ENCODE results near the gene TMEM171. TPM values are rescaled to one million over a fixed set of nuclear protein-coding genes. Genes with fewer than 3 reads are reported as not detected.

The TMEM171 gene
- 12.7 TPM for polyA plus RNA-seq (2013, experiment 1 of 2; ENCODE audit: insufficient read length)
- polyA plus RNA-seq (2013, experiment 2 of 2; ENCODE audit: insufficient read length) = 13.2 TPM

GRCh38 chr5:73120222-73121118 lies at the start of gene TMEM171:
Gene TMEM171, plus strand, starts transcription at chr5:73120575. Its CDS starts 2,799 bp downstream, at chr5:73123374.
- DNase-seq = peak; percentile 37

DNA sequence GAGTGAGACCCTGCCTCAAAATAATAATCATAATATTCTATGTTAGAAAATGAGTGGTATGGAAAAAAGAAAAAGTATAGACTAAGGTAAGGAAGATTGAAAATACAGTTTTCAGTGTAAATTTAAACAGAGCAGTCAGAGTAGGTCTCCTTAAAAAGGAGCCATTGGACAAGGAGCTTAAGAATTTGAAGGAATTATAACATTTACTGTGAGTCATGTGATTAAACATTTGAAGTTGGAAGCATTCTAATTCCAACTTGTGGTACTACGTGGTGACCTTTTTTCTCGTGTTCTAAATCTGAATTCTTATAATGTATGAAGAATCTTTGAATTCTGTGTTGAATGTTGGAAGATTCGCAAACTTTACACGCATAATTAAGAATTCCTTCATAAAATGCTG lies 39.3 kb upstream of the TMEM171 start:
- DNase-seq = no peak

DNA sequence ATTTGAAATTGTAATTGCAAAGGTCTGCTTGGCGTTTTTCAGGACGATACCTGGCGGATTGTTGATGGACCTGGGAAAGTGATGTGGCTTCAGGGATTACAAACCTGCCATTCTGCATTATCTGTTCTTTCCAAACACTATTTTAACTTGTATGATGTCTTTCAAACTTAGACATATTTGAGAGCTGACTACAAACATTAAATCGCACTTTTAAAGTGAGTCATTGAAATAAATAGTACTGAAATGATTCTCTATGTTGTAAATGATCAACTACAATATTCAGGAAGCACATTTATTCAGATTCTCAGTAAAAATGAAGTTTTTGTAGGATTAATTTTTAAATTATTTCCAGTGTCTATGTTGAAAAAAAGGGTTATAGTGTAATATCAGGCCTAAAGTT lies 32.3 kb upstream of the TMEM171 start:
- DNase-seq = peak; percentile 22

- peak; percentile 67 for DNase-seq
Measured at GRCh38 chr5:73093943-73094342, 26.4 kb upstream of the TMEM171 start.

GRCh38 chr5:73094415-73094814 lies 26.0 kb upstream of the TMEM171 start:
- DNase-seq = no peak

- no peak for DNase-seq
Measured at GRCh38 chr5:73095564-73096238, 24.7 kb upstream of the TMEM171 start.

- DNase-seq = no peak
Measured at GRCh38 chr5:73096239-73096575, 24.2 kb upstream of the TMEM171 start.

GRCh38 chr5:73097740-73098139 lies 22.6 kb upstream of the TMEM171 start:
- no peak for DNase-seq

DNA sequence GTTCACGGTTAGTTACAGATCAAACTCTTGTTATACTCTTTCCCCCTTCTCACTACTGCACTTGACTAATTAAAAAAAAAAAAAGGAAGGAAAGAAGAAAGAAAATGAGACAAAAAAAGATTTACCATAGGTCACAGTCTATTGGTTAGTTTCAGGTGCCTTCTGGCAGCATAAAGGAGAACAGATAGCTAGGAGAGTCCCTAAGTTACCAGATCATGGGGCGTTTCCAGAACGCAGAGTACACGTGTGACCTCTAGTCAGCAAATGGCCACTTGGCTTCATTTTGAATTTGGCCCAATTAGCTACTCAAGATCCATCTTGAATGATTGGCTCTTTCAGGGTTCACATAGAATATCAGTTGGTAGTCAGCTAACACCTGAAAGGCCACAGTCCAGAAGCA lies 20.3 kb upstream of the TMEM171 start:
- DNase-seq = no peak

DNA sequence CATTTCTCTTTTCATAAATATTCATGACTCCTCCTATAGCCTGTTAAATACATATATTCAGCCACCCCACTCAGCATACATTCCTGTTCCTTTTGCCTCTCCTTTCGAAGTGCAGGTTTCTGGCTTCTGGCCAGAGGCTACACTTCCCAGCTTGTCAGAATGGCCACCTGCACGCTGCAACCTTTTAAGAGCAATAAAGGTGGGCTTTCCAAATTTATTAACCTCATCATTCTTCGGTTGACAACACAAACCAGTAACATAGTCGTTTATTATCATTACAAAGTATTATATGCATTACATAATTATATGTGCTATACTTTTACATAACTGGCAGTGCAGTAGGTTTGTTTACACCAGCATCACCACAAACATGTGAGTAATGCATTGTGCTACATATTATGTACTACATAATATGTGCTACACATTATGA lies 16.5 kb upstream of the TMEM171 start:
- no peak for DNase-seq

DNA sequence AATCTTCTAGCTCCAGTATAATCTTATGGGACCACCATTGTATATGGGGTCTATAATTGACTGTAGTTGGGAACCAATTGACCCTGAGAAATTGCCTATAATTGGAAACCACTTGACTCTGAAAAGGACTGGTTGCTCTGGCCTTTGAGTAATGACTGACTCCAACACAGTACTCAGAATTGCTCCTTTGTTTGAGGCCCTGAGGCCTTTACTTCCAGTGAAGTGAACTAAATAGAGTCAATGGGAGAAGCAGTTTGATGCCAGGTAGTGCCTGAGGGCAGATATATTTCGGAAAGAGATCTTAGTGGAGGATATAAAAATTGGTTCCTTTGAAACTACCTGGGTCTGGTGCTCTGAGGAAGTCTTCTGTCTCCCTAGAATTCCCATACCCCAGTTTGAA lies 16.0 kb upstream of the TMEM171 start:
- DNase-seq = no peak

GRCh38 chr5:73106335-73106734 lies 14.0 kb upstream of the TMEM171 start:
- DNase-seq = no peak

- DNase-seq = no peak
Measured at GRCh38 chr5:73110190-73110589, 10.2 kb upstream of the TMEM171 start.

DNA sequence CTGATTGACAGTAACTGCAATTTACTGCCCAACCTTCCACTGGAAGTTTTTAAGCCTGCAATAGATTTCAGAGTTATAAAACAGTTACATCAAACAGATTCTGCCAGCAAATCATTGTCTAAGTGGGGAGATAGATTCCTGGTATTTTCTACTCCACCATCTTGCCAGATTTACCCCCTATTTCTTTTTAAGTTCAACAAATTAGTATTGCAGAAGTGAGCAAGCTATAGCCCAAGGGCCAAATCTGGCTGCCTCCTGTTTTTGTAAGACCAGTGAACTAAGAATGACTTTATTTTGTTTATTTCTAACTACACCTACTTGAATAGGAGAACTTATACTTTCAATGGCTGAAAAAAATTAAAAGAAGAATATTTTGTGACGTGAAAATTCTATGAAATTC lies 8.8 kb upstream of the TMEM171 start:
- no peak for DNase-seq

DNA sequence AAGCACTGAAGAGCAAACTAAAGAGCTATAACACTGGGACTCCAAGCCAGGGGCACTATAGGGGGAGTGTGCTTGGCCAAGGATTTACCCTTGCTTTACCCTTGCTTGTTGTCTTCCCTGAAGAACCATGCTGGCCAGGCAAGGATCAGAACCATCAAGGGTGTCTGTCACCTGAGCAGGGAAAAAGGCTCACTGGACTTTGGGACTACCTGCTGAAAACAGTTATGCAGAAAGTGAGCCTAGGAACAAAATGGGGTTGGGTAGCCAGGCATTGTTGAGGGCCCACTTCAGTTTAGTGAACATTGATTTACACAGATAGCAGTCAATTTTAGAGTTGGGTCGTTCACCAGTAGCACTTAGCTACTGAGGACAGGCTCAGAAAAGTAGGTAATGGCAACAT lies 8.0 kb upstream of the TMEM171 start:
- DNase-seq = no peak

DNA sequence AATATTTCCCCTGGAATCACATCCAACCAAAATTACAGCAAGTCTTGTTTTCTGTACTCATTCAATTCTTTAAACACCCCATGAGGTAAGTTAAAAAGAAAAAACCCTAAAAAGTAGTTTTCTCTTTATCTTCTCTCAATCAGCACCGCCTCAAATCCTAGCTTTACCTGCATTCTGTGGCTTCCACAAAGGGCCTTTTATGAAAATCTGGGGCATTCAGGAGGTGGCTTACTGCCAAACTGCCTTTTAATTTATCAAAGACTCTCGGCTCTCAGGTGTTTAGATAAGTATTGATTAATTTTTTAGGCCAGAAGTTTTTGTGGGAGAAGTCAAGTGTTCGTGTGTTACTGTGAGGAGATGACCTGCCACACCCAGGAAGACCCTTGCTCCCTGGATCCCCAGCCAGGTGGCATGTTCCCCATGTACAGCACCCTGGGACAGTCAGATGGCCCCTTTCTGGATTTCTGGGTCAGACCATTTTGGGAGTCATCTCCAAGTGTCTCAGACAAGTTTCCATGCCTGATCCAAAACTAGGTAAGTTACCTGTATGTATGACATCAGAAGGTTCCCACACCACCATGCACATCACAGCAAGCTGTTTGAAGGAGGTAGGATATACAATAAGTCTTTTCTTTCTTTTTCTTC lies 6.2 kb upstream of the TMEM171 start:
- no peak for DNase-seq

- peak; percentile 99 for DNase-seq
Measured at GRCh38 chr5:73115399-73116051, 4.8 kb upstream of the TMEM171 start.

GRCh38 chr5:73116506-73116905 lies 3.9 kb upstream of the TMEM171 start:
- DNase-seq = no peak

- no peak for DNase-seq
Measured at GRCh38 chr5:73117088-73117740, 3.2 kb upstream of the TMEM171 start.

DNA sequence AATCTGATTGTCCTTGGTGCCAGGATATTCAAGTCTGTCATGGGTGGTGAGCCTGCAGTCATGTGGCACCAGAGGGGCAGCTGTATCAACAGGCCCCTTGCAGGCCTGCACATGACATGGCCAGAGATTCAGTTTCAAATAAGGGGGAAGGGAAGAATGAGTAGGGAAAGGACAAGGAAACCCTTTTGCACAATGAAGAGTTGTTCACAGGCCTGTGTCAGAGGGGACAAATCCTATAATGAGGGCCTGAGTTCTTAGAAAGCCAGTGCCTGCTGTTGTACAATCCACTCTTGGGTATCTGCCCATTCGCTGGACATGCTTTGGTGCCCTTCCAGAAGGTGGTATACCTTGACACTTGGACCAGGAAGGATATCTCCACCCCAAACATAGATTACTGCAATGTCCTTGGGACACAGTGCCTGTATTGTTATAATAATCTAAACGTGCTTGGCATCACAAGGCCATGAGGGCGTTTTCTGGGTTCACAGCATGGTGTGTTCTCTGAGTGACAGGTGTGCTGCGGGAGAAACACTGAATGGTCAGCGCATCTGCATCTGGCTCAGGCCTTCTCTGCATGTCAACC lies 1.9 kb upstream of the TMEM171 start:
- no peak for DNase-seq

DNA sequence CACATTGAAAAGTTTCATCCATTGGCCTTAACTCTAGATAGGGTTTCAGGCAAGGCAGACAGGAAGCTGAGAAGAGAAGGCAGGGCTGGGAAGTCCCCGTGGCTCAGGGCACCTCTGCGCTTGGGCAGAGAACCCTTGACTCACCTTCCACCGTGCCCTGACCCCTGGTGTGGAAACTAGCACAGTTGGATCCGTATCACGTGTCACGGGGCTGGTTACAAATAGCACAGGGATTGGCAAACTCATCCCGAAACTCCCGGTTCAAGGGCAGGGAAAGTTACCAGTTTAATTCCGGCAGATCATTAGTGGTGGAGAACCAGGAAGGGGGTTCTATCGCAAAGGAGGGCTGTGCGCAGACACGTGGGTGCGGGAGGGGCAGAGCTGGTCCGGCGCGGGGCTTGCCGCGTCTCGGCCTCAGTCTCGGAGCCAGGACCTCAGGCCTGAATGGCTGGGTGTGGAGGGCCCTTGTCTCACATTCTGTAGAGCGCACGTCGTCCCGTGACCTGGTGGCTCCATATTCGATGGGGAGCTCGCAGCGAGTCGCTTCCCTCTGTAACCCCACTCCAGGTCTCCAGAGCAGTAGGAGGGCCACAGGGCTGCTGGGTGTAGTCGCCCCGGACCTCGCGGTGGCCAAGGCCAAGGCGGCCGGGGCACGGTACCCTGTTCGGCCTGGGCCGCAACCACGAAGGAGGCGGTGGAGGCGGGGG lies 771 bp upstream of the TMEM171 start:
- no peak for DNase-seq
